T follicular helper cell (primary cell): ENCODE measurements around the gene NR4A1.

Source experiments
- DNase-seq: peaks from one replicate; pipeline ENCODE4 v3.0.0-alpha.2; 2020; ENCODE audit warnings: low read depth

The NR4A1 gene

GRCh38 chr12:52058631-52059361, 7.6 kb downstream of the NR4A1 start:
- DNase-seq, result no peak

- no peak for DNase-seq
These were observed 8.6 kb downstream of the NR4A1 start for GRCh38 chr12:52059582-52060497.

- DNase-seq, result no peak
These were observed 9.4 kb downstream of the NR4A1 start for GRCh38 chr12:52060498-52061177.

GRCh38 chr12:52061470-52062166, 10.4 kb downstream of the NR4A1 start:
- no peak for DNase-seq

- DNase-seq, result no peak
These were observed 11.2 kb downstream of the NR4A1 start for GRCh38 chr12:52062167-52063081.

- no peak for DNase-seq
These were observed 12.1 kb downstream of the NR4A1 start for GRCh38 chr12:52063082-52063924.

GRCh38 chr12:52063981-52064649, 12.9 kb downstream of the NR4A1 start:
- no peak for DNase-seq

- DNase-seq, result no peak
These were observed 15.3 kb downstream of the NR4A1 start for GRCh38 chr12:52066346-52067080.

- DNase-seq, result no peak
These were observed 15.8 kb downstream of the NR4A1 start for GRCh38 chr12:52067081-52067374.

- peak; percentile 76 for DNase-seq
These were observed 18.3 kb downstream of the NR4A1 start, which contains the start of gene ATG101 for GRCh38 chr12:52069327-52070184. Gene ATG101 (plus strand): TSS chr12:52069978. CDS start chr12:52073651, 3,673 bp downstream.

GRCh38 chr12:52070185-52070925, 19.1 kb downstream of the NR4A1 start:
- no peak for DNase-seq

- DNase-seq, result no peak
These were observed 22.5 kb downstream of the NR4A1 start for GRCh38 chr12:52073531-52074381.

- DNase-seq, result no peak
These were observed 23.9 kb downstream of the NR4A1 start for GRCh38 chr12:52074971-52075724.

- DNase-seq, result no peak
These were observed 25.6 kb downstream of the NR4A1 start for GRCh38 chr12:52076811-52077210.

- DNase-seq, result no peak
These were observed 27.0 kb downstream of the NR4A1 start for GRCh38 chr12:52078276-52078675.
